ENCODE data around the gene FAM170A.

- TF ChIP-seq CTCF (IDR thresholded peaks at IDR 0.05) (no peak), POLR2A (IDR thresholded peaks at IDR 0.05) (no peak)
Observed at GRCh38 chr5:119656023-119656422, 26.7 kb downstream of the FAM170A start.

Data from tibial nerve (tissue), 3 donors.